Adrenal gland (tissue), 5 donors: ENCODE data around the gene NUBP2.

ENCODE experiments used
- POLR2A ChIP-seq, 2 donors: fragments of 450-650 bp; IDR thresholded peaks; one replicate each; pipeline ENCODE4 v1.6.1; 2017; ENCODE audit warnings: antibody characterized with exemption in 2 of 2, mild to moderate bottlenecking in 2 of 2, moderate library complexity in 1 of 2
- TF ChIP-seq, protein P1 (sequence below), 6 experiments: fragments of 450-650 bp in 4 of 6; fragments of 200-600 bp in 2 of 6; sonication (generic) in 1 of 6; IDR thresholded peaks; 1 replicate in 5 of 6; 2 replicates in 1 of 6; pipeline versions ENCODE4 v1.5.1 to v1.8.0; 2016 to 2021; ENCODE audit warnings: antibody characterized with exemption in 6 of 6, mild to moderate bottlenecking in 2 of 6, moderate library complexity in 1 of 6
- donor health status: DM: no; HTN: no; CAD: no.

DNA sequence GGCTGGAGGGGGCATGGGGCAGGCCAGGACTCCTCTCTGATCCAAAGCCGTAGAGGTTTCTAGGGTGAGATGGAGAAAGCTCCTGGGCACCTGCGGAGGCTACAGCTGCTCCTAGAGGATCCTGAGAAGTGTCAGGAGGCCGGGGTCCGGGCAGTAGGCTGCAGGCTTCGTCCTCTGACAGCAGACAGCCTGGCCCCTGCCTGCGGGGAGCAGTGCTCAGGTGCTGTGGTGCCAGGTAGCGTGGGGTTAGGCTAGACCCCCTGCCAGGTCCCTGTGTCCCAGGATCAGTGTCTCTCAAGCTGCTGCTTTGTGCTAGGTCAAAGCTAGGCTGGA is 8.3 kb upstream of the NUBP2 start:
- TF ChIP-seq, protein P1, sequence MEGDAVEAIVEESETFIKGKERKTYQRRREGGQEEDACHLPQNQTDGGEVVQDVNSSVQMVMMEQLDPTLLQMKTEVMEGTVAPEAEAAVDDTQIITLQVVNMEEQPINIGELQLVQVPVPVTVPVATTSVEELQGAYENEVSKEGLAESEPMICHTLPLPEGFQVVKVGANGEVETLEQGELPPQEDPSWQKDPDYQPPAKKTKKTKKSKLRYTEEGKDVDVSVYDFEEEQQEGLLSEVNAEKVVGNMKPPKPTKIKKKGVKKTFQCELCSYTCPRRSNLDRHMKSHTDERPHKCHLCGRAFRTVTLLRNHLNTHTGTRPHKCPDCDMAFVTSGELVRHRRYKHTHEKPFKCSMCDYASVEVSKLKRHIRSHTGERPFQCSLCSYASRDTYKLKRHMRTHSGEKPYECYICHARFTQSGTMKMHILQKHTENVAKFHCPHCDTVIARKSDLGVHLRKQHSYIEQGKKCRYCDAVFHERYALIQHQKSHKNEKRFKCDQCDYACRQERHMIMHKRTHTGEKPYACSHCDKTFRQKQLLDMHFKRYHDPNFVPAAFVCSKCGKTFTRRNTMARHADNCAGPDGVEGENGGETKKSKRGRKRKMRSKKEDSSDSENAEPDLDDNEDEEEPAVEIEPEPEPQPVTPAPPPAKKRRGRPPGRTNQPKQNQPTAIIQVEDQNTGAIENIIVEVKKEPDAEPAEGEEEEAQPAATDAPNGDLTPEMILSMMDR (IDR thresholded peaks at IDR 0.05), result no peak
- TF ChIP-seq POLR2A (IDR thresholded peaks at IDR 0.05), result no peak
